ENCODE results near the gene VGLL3.

GRCh38 chr3:86961297-86961696 lies 29.7 kb downstream of the VGLL3 start:
- TF ChIP-seq CTCF (conservative IDR thresholded peaks at IDR 0.05) = no peak
- TF ChIP-seq ZFX (IDR thresholded peaks at IDR 0.05) = no peak
